Right atrium auricular region (tissue), 2 donors: ENCODE data around the gene CXCL11. TPM values are rescaled to one million over a fixed set of nuclear protein-coding genes. Genes with fewer than 3 reads are reported as not detected.
"Not testable (repeated sequence)": the region's sequence is repeated elsewhere in the genome, so short reads cannot be mapped to it uniquely, and the experiment has no call there.

ENCODE experiments used
- DNase-seq: peaks from one replicate; pipeline ENCODE4 v3.0.0-alpha.2; 2019; ENCODE audit warnings: low spot score
- H3K27ac ChIP-seq, 2 donors: fragments of 200-600 bp; sonication (generic); 1 replicate in 1 of 2; 2 replicates in 1 of 2; pipeline ENCODE4 v1.5.1; 2016 to 2019
- H3K27me3 ChIP-seq, 2 donors: fragments of 200-600 bp; sonication (generic); one replicate each; pipeline versions ENCODE4 v1.5.1 to v1.6.0; 2017 to 2019
- H3K36me3 ChIP-seq: fragments of 200-600 bp; sonication (generic); one replicate; pipeline ENCODE4 v1.5.1; 2016
- H3K4me1 ChIP-seq, 2 donors: fragments of 200-600 bp; sonication (generic); one replicate each; pipeline versions ENCODE4 v1.5.1 to v1.6.0; 2017 to 2019
- H3K4me3 ChIP-seq, 2 donors: fragments of 200-600 bp; sonication (generic); 1 replicate in 1 of 2; 2 replicates in 1 of 2; pipeline ENCODE4 v1.5.1; 2017 to 2019; ENCODE audit warnings: mild to moderate bottlenecking in 1 of 2, moderate library complexity in 1 of 2
- H3K9me3 ChIP-seq, 2 donors: fragments of 200-600 bp; sonication (generic); one replicate each; pipeline ENCODE4 v1.5.1; 2019
- total RNA-seq, 2 donors: library from RNA; depleted of rRNA; stranded (reverse); fragments of >200 nt; gene quantifications; one replicate each; pipeline ENCODE4 v1.1.0, GENCODE V29; 2016
- TF ChIP-seq, protein P1 (sequence below), 2 donors: fragments of 200-600 bp; sonication (generic); IDR thresholded peaks; one replicate each; pipeline ENCODE4 v1.5.1; 2019; ENCODE audit warnings: antibody characterized with exemption in 2 of 2

The CXCL11 gene
- total RNA-seq, 2 donors from 2014 or later: not detected

DNA sequence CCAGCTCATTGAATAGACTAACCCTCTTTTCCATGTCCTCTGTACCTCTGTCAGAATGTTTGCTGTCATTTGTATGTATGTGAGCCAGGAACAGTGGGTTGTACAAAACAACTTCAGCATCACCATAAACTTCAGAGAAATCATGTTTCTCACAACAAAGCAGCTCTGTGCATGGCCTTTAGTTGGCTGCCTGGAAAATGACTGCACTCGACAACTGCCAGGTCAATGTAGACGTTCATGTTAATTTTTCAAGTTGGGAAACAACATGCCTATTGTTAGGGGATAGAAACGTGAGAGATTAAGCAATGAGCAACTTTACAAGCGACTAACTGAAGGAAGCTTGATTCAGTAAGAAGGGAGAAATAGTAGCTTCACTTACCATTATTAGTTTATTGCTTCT lies 17.9 kb upstream of the CXCL11 start:
- H3K4me1 ChIP-seq: no peaks in the 10 kb centered on the region
- H3K27me3 ChIP-seq: no peaks in the 10 kb centered on the region
- TF ChIP-seq, protein P1, sequence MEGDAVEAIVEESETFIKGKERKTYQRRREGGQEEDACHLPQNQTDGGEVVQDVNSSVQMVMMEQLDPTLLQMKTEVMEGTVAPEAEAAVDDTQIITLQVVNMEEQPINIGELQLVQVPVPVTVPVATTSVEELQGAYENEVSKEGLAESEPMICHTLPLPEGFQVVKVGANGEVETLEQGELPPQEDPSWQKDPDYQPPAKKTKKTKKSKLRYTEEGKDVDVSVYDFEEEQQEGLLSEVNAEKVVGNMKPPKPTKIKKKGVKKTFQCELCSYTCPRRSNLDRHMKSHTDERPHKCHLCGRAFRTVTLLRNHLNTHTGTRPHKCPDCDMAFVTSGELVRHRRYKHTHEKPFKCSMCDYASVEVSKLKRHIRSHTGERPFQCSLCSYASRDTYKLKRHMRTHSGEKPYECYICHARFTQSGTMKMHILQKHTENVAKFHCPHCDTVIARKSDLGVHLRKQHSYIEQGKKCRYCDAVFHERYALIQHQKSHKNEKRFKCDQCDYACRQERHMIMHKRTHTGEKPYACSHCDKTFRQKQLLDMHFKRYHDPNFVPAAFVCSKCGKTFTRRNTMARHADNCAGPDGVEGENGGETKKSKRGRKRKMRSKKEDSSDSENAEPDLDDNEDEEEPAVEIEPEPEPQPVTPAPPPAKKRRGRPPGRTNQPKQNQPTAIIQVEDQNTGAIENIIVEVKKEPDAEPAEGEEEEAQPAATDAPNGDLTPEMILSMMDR (IDR thresholded peaks at IDR 0.05): no peak

DNA sequence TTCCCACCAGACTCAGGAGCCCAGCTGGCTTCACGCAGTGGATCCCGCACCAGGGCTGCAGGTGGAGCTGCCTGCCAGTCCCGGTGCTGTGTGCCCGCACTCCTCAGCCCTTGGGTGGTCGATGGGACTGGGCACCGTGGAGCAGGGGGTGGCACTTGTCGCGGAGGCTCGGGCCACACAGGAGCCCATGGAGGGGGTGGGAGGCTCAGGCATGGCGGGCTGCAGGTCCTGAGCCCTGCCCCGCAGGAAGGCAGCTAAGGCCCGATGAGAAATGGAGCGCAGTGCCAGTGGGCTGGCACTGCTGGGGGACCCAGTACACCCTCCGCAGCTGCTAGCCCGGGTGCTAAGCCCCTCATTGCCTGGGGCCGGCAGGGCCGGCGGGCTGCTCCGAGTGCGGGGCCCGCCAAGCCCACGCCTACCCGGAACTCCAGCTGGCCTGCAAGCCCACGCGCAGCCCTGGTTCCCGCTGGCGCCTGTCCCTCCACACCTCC lies 14.7 kb upstream of the CXCL11 start:
- not testable (repeated sequence) for H3K27ac ChIP-seq, H3K9me3 ChIP-seq, H3K27me3 ChIP-seq, DNase-seq, H3K36me3 ChIP-seq, H3K4me1 ChIP-seq, H3K4me3 ChIP-seq

More for the DNA sequence above, 17.9 kb upstream of the CXCL11 start:
- Histone ChIP-seq H3K4me3 (no peak overlapping the region), H3K27ac (no peak overlapping the region), H3K9me3 (no peaks in the 10 kb centered on the region), H3K36me3 (no peaks in the 10 kb centered on the region)
- no peak for DNase-seq

DNA sequence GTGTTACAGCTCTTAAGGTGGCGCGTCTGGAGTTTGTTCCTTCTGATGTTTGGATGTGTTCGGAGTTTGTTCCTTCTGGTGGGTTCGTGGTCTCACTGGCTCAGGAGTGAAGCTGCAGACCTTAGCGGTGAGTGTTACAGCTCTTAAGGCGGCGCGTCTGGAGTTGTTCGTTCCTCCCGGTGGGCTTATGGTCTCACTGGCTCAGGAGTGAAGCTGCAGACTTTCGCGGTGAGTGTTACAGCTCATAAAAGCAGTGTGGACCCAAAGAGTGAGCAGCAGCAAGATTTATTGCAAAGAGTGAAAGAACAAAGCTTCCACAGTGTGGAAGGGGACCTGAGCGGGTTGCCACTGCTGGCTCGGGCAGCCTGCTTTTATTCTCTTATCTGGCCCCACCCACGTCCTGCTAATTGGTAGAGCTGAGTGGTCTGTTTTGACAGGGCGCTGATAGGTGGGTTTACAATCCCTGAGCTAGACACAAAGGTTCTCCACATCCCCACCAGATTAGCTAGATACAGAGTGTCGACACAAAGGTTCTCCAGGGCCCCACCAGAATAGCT lies 14.1 kb upstream of the CXCL11 start:
- not testable (repeated sequence) for DNase-seq, H3K9me3 ChIP-seq, H3K36me3 ChIP-seq, H3K27me3 ChIP-seq, H3K27ac ChIP-seq, H3K4me3 ChIP-seq, H3K4me1 ChIP-seq

DNA sequence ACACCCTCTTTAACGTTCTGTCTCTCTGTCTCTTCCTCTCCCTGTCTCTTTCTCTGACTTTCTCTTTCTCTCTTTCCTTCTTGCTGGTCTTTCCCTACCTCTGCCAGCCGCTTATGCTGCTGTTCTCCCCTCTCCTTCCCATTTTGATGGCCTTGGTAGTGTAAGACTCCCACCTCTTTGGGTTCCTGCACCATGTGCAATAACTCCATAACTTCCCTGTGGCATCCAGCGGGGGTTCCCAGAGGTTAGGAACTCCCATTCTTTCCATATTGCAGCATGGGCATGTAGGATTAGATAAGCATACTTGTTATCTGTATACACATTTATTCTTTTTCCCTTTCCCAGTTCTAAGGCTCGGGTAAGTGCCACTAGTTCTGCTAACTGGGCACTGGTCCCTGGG lies 8.8 kb upstream of the CXCL11 start:
- H3K27ac ChIP-seq, H3K36me3 ChIP-seq, H3K9me3 ChIP-seq, H3K4me1 ChIP-seq, DNase-seq, H3K4me3 ChIP-seq, H3K27me3 ChIP-seq: not testable (repeated sequence)

DNA sequence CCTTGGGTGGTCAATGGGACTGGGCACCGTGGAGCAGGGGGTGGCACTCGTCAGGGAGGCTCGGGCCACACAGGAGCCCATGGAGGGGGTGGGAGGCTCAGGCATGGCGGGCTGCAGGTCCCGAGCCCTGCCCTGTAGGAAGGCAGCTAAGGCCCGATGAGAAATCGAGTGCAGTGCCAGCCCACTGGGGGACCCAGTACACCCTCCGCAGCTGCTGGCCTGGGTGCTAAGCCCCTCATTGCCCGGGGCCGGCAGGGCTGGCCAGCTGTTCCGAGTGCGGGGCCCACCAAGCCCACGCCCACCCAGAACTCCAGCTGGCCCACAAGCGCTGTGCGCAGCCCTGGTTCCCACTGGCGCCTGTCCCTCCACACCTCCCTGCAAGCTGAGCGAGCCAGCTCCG lies 7.4 kb upstream of the CXCL11 start:
- H3K27me3 ChIP-seq, H3K27ac ChIP-seq, H3K4me3 ChIP-seq, H3K36me3 ChIP-seq, H3K9me3 ChIP-seq, DNase-seq, H3K4me1 ChIP-seq: not testable (repeated sequence)

DNA sequence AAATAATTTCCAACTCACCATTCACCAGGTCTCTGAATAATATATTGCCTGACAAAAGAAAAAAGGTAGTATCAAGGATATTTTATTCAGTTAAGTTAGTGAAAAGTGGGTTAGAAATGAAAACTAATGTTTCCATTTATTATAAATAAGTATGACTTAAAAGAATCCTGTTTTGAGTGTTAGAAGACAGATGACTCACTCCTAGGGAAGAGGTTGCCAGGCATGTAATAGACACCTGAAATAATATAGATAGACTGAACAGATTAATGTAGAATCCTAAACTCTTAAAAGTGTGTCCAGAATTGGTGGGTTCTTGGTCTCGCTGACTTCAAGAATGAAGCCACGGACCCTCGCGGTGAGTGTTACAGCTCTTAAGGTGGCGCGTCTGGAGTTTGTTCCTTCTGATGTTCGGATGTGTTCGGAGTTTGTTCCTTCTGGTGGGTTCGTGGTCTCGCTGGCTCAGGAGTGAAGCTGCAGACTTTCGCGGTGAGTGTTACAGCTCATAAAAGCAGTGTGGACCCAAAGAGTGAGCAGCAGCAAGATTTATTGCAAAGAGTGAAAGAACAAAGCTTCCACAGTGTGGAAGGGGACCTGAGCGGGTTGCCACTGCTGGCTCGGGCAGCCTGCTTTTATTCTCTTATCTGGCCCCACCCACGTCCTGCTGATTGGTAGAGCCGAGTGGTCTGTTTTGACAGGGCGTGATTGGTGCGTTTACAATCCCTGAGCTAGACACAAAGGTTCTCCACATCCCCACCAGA lies 6.5 kb upstream of the CXCL11 start:
- not testable (repeated sequence) for H3K27me3 ChIP-seq, H3K4me3 ChIP-seq, DNase-seq, H3K4me1 ChIP-seq, H3K27ac ChIP-seq, H3K9me3 ChIP-seq, H3K36me3 ChIP-seq

DNA sequence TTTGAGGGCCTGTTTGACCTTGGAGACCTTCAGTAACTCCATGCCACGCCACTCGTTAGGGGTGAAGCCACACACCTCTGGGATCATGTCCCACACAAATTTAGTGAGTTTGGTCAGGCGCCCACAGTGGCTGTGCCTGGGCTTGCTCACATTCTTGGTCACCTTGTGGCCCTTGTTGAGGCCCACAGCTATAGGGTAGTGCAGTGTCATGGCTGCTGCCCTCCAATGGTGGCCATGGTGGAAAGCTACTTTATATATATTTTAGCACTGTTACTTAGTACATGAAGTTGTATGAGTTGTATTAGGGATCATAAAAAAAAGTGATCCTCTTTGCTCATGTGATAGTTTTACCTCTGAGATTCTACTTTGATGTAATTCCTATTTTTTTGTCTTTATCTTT lies 985 bp upstream of the CXCL11 start:
- no peak overlapping the region for H3K27ac ChIP-seq
- no peaks in the 10 kb centered on the region for H3K36me3 ChIP-seq
- DNase-seq: no peak
- H3K27me3 ChIP-seq: no peaks in the 10 kb centered on the region
- H3K4me3 ChIP-seq: no peak overlapping the region
- no peaks in the 10 kb centered on the region for H3K9me3 ChIP-seq
- TF ChIP-seq, protein P1 (IDR thresholded peaks at IDR 0.05): no peak
- no peaks in the 10 kb centered on the region for H3K4me1 ChIP-seq

DNA sequence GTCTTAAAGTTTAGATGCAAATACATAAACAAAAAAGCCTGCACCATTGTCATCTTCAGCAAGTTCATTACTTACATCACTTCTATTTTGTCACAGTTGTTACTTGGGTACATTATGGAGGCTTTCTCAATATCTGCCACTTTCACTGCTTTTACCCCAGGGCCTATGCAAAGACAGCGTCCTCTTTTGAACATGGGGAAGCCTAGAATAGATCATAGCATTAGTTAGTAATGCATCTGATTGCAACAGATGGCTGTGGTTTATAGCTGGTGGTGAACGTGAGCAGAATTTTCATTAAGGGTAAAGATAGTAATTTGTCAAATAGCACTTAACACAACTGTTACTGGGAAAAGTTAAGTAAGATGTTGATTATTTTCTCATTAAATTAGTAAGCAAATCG lies 729 bp downstream of the CXCL11 start:
- H3K27me3 ChIP-seq: no peaks in the 10 kb centered on the region
- TF ChIP-seq, protein P1 (IDR thresholded peaks at IDR 0.05): no peak
- H3K27ac ChIP-seq: no peak overlapping the region
- no peaks in the 10 kb centered on the region for H3K4me1 ChIP-seq
- no peak overlapping the region for H3K4me3 ChIP-seq
- no peaks in the 10 kb centered on the region for H3K9me3 ChIP-seq
- no peak for DNase-seq
- H3K36me3 ChIP-seq: no peaks in the 10 kb centered on the region
